Hepatocyte (in vitro differentiated cells): ENCODE measurements around the gene CDK14.

Experiments used
- CTCF ChIP-seq: fragments of 200-600 bp; sonication (generic); IDR thresholded peaks from 2 replicates; pipeline ENCODE4 v1.5.1; 2016; ENCODE audit warnings: antibody characterized with exemption, mild to moderate bottlenecking; ENCODE audit not compliant: poor library complexity
- EZH2 ChIP-seq: fragments of 200-600 bp; sonication (generic); IDR thresholded peaks from 2 replicates; pipeline ENCODE4 v1.6.1; 2016; ENCODE audit warnings: antibody characterized with exemption, mild to moderate bottlenecking, borderline replicate concordance

GRCh38 chr7:90701771-90702170, 105.7 kb downstream of the CDK14 start:
- TF ChIP-seq EZH2 (no peak), CTCF (no peak)
